Amniotic stem cell (primary cell): Measurements from ENCODE around the gene CLTB.
A peak's percentile ranks its signal among the peaks of the same experiment; 100 is the strongest.

Source experiments
- DNase-seq: peaks from one replicate; lab custom pipeline; 2025; lab: John Stamatoyannopoulos, UW

Gene CLTB

GRCh38 chr5:176401281-176402205 is 14.8 kb downstream of the CLTB start:
- no peak for DNase-seq

- no peak for DNase-seq
These were observed 15.8 kb downstream of the CLTB start for GRCh38 chr5:176400382-176401156.

- no peak for DNase-seq
These were observed 18.5 kb downstream of the CLTB start for GRCh38 chr5:176397736-176398420.

- no peak for DNase-seq
These were observed 20.0 kb downstream of the CLTB start for GRCh38 chr5:176396330-176396729.

- DNase-seq, result no peak
These were observed 21.3 kb downstream of the CLTB start for GRCh38 chr5:176394881-176395675.

GRCh38 chr5:176394096-176394495 is 22.2 kb downstream of the CLTB start:
- no peak for DNase-seq

GRCh38 chr5:176392526-176392925 is 23.8 kb downstream of the CLTB start:
- DNase-seq, result no peak

- DNase-seq, result no peak
These were observed 24.3 kb downstream of the CLTB start for GRCh38 chr5:176391999-176392398.

- no peak for DNase-seq
These were observed 24.9 kb downstream of the CLTB start for GRCh38 chr5:176391479-176391878.

GRCh38 chr5:176389135-176390123 is 26.9 kb downstream of the CLTB start:
- DNase-seq, result no peak

- DNase-seq, result peak; percentile 98
These were observed 27.8 kb downstream of the CLTB start, which contains the start of the genes HIGD2A and NOP16 for GRCh38 chr5:176388444-176389134. Gene HIGD2A, plus strand, starts transcription at chr5:176388751. Its CDS starts 69 bp downstream, at chr5:176388820. Gene NOP16, minus strand, starts transcription at chr5:176388598. Its CDS starts 59 bp downstream, at chr5:176388539.

GRCh38 chr5:176388003-176388443 is 28.3 kb downstream of the CLTB start:
- DNase-seq, result no peak

GRCh38 chr5:176387384-176387925 is 28.9 kb downstream of the CLTB start:
- no peak for DNase-seq

- DNase-seq, result no peak
These were observed 29.8 kb downstream of the CLTB start for GRCh38 chr5:176386491-176386890.

GRCh38 chr5:176384991-176385390 is 31.3 kb downstream of the CLTB start:
- no peak for DNase-seq

GRCh38 chr5:176384366-176384930 is 31.9 kb downstream of the CLTB start:
- no peak for DNase-seq

- no peak for DNase-seq
These were observed 32.4 kb downstream of the CLTB start for GRCh38 chr5:176383961-176384360.

GRCh38 chr5:176383248-176383905 is 33.0 kb downstream of the CLTB start:
- no peak for DNase-seq
